K562 (cell line): ENCODE results near the gene NPAS3.

Experiments used
- CHD4 ChIP-seq: fragments of 200-600 bp; sonication (generic); IDR thresholded peaks from 3 replicates; pipeline ENCODE4 v1.6.1; 2012; ENCODE audit warnings: low read depth, mild to moderate bottlenecking, mixed read lengths, low read length, inconsistent platforms; ENCODE audit not compliant: insufficient read depth, insufficient replicate concordance, poor library complexity, severe bottlenecking
- HSF4 ChIP-seq: fragments of 250-450 bp; sonication (Bioruptor Pico); IDR thresholded peaks from 2 replicates; pipeline ENCODE4 v2.1.2; 2022; ENCODE audit warnings: mild to moderate bottlenecking, moderate library complexity, borderline replicate concordance
- ILF3 ChIP-seq: fragments of 450-650 bp; IDR thresholded peaks from 2 replicates; pipeline ENCODE4 v1.6.1; 2018; ENCODE audit warnings: antibody characterized with exemption, mild to moderate bottlenecking, moderate library complexity, borderline replicate concordance

DNA sequence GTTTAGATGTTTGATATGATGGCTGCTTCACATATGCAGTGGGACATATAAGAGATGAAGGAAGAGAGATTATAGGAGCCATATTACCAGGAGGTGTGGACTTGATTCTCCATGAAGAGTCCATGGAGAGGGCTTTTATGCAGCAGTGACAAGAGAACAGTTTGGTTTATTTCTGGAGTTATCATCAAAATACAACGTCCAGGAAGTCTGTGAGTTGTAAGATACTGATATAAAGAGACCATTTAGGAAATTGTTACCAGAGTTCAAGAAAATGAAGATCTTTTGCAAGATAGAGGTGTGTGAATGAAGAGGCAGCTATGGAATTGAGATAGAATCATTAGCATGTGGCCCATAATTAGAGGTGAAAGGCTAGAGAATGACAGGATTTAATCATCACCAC is 431.7 kb downstream of the NPAS3 start:
- no peak for TF ChIP-seq CHD4
- TF ChIP-seq HSF4 (CRISPR knock-in tag): no peak
- no peak for TF ChIP-seq ILF3
